ENCODE results near the gene MAD1L1.

Gene MAD1L1

GRCh38 chr7:1900847-1901246 is 331.9 kb downstream of the MAD1L1 start:
- DNase-seq = no peak

DNA sequence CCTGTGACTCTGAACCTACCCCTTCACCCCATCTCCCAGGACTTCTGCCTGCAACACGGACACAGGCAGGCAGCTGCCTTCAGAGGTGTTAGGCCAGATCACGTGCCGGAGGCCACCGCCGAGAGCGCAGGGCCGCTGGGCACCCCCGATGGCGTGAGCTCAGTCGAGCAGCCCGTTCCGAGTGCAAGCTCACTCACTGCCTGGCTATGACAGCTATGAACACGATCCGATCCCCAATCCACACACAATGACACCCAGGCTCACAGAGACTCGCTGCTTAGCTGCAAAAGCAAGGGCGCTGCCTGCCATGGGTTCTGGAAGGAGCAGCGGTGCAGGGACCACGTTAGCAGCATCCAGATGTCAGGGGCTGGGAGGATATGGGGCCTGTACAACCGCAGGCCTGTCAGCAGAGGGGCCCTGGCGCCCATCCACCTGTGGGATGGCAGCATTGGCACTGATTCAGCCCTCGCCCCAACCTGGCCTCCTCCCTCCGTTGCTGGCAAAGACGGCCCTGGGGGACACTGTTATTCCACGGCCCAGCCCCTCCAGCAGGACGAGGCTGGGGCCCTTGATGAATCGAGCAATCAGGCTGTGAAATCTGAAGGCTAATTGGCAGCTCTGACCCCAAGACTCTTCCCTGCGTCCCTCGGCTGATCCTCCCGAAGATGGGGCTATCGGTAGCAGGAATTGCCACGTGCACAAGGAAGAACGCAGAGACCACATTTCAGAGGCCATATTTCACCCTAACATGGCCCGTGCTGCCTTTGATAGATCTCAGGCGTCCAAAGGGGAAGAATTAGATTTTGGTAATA is 332.6 kb downstream of the MAD1L1 start:
- DNase-seq = no peak

GRCh38 chr7:1899196-1899595 is 333.5 kb downstream of the MAD1L1 start:
- peak; percentile 61 for DNase-seq

DNA sequence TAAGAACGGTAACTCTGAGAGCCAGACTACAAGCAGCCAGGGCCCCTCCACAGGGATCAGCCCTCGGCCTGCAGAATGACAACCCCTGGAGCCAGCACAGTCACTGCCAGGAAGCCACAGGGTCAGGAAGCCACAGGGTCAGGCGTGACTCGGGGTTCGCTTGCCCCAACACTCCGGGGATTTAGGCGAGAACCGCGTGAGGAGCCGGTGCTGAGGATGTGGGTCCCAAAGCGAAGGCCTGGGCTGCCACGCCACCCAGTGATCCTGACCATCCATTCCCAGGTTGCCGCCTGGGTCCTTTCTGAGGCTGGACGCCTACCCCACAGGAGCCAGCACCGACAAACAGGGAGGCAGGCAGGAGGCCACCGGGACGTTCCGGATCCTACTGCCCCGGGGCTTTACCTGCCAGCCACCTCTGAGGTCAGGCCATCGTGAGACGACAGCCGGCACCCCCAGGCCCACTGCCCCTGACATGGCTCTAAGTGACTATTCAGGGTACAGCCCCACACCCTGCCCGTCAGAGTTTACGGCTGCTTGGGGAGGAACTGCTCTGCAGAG is 334.0 kb downstream of the MAD1L1 start:
- DNase-seq = no peak

GRCh38 chr7:1897861-1898627 is 334.7 kb downstream of the MAD1L1 start:
- DNase-seq = no peak

GRCh38 chr7:1897076-1897860 is 335.5 kb downstream of the MAD1L1 start:
- no peak for DNase-seq

DNA sequence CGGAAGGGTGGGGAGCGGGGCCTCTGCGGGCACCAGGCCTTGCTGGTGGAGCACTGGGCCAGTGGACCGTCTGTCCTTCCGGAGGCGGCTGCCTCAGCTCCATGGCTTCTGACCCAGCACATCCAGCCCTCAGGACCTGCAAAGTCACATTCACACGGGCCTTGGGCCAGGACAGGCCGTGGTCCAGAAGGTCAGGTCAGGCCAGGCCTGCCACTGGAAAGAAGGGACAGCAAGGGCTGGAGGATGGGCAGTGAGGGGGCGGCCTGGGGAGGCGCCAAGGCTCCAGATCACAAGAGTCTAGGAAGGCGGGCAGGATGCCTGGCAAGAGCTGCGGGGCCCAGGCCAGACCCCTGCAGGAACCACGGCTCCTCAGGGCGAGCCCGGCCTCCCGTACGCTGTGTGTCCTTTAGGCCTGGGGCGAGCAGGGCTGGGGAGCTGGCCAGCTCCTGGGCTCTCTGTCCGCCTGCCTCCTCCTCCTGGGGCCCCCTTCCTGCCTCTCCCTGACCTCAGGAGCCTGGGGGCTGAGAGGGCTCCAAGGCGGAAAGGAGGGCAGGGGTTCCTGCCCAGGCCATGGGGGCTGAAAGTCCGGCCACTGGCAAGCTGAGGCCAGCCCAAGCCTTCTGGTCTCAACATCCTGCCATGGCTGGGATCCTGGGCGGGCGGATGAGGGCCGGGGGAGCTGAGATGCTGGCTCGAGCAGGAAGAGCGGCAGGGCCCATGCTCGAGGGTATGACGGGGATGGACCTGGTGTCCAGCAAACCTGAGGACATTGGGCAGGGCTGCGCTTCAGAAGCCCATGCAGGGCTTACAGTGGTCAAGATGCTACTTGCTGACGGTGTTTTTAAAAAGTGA is 336.9 kb downstream of the MAD1L1 start:
- no peak for DNase-seq

DNA sequence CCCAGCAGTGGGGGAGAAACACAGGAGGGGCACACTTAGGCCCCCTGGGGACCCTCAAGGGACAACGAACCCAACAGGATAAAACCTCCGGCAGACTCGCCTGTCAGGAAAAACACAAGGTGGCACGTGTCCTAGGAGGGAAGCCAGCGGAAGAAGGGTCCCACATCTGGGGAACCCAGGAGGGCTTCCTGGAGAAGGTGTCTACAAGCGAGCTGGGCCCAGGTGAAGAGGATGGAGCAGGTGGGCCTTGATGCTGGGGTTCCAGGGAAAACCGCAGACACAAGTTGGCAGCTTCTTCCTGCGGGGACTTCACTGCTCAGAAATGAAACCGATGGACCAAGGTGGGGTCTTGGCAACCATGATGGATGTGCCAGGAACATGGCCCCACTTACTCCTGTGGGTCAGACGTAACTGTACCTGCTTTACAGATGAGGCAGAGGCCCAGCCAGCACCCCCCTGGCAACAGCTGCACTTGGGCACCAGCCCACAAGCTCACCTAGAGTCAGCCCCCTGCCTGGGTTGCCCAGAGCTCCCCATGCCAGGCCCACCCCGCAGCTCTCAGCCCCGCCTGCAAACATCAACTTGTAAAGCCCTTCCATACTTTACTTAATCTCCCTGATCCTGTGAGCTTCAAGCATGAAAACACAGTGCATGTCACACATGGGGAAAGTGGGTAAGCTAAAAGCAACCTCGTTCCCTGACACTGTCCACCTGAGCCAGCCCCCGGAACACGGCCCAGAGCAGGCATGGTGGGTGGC is 337.7 kb downstream of the MAD1L1 start:
- no peak for DNase-seq

GRCh38 chr7:1894313-1894900 is 338.3 kb downstream of the MAD1L1 start:
- no peak for DNase-seq

DNA sequence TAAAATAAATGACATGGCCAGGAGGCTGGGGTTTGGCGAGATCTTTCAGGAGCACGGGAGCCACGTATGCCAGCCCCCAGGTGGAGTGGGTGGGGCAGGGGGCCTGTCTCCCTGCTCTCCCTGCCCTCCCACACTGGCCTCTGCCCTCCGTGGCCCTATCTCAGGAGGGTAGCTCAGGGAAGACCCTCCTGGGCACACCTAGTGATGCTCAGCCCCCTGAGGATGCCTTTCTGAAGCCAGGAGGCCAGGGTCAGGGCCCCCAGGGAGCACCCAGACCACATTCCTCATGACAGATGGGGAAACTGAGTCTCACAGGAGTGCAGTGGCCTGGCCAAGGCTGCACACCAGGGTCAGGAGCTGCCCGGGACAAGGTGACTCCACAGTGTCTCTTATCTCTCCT is 339.3 kb downstream of the MAD1L1 start:
- no peak for DNase-seq

DNA sequence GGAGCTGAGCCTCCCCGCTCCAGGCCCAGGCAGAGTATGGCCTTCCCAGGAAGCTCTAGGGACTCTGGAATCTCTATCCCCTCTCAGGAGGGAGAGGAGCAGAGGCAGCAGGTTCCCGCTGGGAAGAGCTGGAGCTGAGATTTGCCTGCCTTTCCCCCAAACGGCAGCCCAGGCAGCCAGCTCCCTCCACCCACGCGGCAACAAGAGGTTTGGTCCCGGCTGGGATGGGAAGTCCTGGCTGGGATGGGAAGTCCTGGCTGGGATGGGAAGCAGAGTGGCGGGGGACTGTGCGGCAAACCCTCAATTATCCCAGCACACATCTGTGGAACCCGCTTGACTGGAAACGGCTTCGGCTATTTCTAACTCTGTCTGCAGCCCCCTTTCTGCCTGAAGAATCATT is 339.7 kb downstream of the MAD1L1 start:
- no peak for DNase-seq

GRCh38 chr7:1892011-1892965 is 340.5 kb downstream of the MAD1L1 start:
- DNase-seq = no peak

- DNase-seq = no peak
These were observed 342.2 kb downstream of the MAD1L1 start for GRCh38 chr7:1890289-1891235.

DNA sequence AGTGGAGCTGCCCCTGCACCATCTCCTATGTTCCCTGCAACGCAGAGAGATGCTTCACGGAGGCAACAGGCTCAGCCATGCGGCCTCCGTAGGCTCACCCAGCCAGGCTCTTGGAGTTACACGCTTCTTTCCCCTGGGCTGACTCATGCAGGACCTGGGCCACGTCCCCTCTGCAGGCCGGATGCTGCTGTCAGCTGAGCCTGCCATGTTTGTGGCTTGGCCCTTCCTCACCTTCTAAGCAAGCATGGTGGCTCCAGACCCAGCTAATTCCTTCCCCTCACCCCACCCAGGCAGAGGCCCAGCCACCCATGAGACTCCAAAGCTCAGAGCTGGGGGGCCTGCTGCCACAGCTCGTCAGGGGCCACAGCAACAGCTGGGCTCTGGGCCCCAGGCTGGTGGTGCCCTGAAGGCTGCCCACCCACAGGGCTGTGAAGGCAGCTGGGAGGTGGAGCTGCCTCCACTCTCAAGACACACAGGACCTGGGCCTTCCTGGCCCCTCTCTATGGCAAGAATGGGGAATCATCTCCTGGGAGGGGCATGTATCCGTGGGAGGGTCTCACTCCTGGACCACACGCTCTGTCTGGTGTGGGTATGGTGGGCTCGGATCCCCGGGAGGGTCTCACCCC is 343.1 kb downstream of the MAD1L1 start:
- no peak for DNase-seq

DNA sequence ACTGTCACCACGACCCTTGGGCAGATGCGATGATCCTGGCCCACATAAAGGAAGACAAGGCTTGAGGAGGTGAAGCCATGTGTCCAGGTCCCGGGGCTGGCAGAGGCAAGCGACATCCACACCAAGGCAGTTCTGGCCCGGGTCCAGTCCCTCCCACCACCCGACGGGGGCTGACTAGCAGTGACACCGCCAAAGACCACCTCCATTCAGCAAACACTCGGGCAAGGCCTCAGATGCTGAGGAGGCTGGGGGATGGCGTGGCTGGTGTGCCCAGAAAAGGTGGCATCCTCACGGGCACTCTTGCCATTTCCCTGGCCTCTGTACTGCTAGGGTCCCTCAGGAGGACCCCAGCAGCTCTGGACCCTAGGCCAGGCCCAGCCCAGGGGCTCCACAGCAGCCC is 343.7 kb downstream of the MAD1L1 start:
- DNase-seq = no peak

DNA sequence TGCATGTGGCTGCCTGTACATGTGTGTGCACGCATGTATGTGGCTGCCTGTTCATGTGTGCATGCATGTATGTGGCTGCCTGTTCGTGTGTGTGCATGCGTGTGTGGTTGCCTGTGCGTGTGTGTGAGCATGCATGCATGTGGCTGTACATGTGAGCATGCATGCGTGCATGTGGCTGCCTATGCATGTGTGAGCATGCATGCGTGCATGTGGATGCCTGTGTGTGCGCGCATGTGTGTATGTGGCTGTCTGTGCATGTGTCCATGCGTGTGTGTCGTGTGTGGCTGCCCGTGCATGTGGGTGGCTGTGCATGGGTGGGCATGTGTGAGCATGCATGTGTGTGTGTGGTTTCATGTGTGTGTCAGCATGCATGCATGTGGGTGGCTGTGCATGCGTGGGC is 344.3 kb downstream of the MAD1L1 start:
- DNase-seq = no peak

- no peak for DNase-seq
These were observed 345.5 kb downstream of the MAD1L1 start for GRCh38 chr7:1887251-1887650.
